ENCODE results near the gene KCNK3. TPM values are rescaled to one million over a fixed set of nuclear protein-coding genes. Genes with fewer than 3 reads are reported as not detected.
A peak's percentile ranks its signal among the peaks of the same experiment; 100 is the strongest.

KCNK3 gene
- total RNA-seq, 1 experiment from 2014 or later = 0.09 TPM

DNA sequence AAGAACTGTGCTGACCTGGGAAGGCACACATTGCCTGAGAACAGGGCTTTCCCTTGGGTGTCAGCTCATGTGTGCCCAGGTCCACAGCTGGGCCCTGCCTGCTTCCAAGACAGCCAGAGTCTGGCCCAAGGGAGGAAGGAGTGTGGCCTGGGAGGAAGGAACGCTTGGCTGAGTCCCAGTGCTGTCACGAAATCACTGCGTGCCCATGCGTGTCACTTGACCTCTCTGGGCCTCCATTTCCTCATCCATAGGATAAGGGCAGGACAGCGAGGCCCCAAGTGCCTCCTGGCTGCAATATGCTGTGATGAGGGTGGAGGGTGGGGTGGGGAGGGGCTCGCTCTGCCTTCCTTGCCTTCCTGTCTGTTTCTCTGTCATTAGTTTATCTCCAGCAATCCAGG lies 642 bp upstream of the KCNK3 start:
- Histone ChIP-seq H3K14ac (ENCODE audit: insufficient read depth, low read length) (no peak overlapping the region), H2BK120ac (ENCODE audit: low read depth, low read length, poor library complexity, severe bottlenecking) (no peak overlapping the region), H2BK5ac (ENCODE audit: insufficient read length, low read length) (no peak overlapping the region), H4K20me1 (ENCODE audit: control insufficient read depth, insufficient read depth, insufficient read length) (no peaks in the 10 kb centered on the region), H3K27me3 (ENCODE audit: insufficient read depth, low read length) (peaks cover 30% of the 10 kb centered on the region; the same call in 1 of the 2 replicates), H2BK20ac (ENCODE audit: low read depth, low read length, poor library complexity, severe bottlenecking) (no peak overlapping the region), H3K18ac (ENCODE audit: insufficient read length, low read depth, low read length) (no peak overlapping the region), H3K23me2 (ENCODE audit: insufficient read length, low read depth, low read length, poor library complexity, severe bottlenecking) (peaks cover 8% of the 10 kb centered on the region), H2BK15ac (ENCODE audit: low read depth, low read length) (no peak overlapping the region), H3K27ac (ENCODE audit: insufficient read length, low read depth, low read length) (no peak overlapping the region), H3K4ac (ENCODE audit: low read depth, low read length) (no peak overlapping the region), H3K56ac (ENCODE audit: insufficient read length, low read depth, low read length) (no peak overlapping the region), H2BK12ac (ENCODE audit: insufficient read length, low read depth, low read length) (no peak overlapping the region), H2AFZ (ENCODE audit: low read length) (no peak overlapping the region), H3K79me2 (ENCODE audit: insufficient read depth, low read length) (no peaks in the 10 kb centered on the region), H3K4me2 (ENCODE audit: insufficient read depth, insufficient read length, low read length) (peak overlapping the region; percentile 65), H3K4me1 (ENCODE audit: insufficient read depth, low read length) (no peaks in the 10 kb centered on the region), H2AK5ac (ENCODE audit: insufficient read length, low read length) (no peak overlapping the region), H3K23ac (ENCODE audit: insufficient read length, low read depth, low read length) (no peak overlapping the region), H3K9me3 (ENCODE audit: control insufficient read depth, low read depth, low read length) (no peaks in the 10 kb centered on the region), H4K5ac (ENCODE audit: insufficient read length, low read depth, low read length) (no peak overlapping the region), H3T11ph (ENCODE audit: low read length) (no peak overlapping the region), H4K8ac (replicated peaks; ENCODE audit: insufficient read length, low read depth, low read length) (no peak overlapping the region), H4K91ac (ENCODE audit: insufficient read length, low read depth, low read length) (no peak overlapping the region), H3K9ac (ENCODE audit: extremely low read depth, insufficient read length, low read length) (no peak overlapping the region), H3K79me1 (ENCODE audit: insufficient read depth, low read depth, low read length, poor library complexity, severe bottlenecking) (no peaks in the 10 kb centered on the region)
- Mint-ChIP-seq H3K4me3 (peak overlapping the region; percentile 51 to 78), H3K9me3 (peaks cover 0 to 3% of the 10 kb centered on the region in 2 experiments; a peak in 1 of 5 replicates), H3K27ac (no peak overlapping the region), H3K27me3 (ENCODE audit: low read depth) (peaks cover 93% of the 10 kb centered on the region), H3K4me1 (peaks cover 24 to 27% of the 10 kb centered on the region in 2 experiments), H3K36me3 (ENCODE audit: insufficient read depth in 1 of 3, low read depth in 3 of 3) (no peaks in the 10 kb centered on the region; a peak in 1 of 7 replicates)
- TF ChIP-seq, protein P1, sequence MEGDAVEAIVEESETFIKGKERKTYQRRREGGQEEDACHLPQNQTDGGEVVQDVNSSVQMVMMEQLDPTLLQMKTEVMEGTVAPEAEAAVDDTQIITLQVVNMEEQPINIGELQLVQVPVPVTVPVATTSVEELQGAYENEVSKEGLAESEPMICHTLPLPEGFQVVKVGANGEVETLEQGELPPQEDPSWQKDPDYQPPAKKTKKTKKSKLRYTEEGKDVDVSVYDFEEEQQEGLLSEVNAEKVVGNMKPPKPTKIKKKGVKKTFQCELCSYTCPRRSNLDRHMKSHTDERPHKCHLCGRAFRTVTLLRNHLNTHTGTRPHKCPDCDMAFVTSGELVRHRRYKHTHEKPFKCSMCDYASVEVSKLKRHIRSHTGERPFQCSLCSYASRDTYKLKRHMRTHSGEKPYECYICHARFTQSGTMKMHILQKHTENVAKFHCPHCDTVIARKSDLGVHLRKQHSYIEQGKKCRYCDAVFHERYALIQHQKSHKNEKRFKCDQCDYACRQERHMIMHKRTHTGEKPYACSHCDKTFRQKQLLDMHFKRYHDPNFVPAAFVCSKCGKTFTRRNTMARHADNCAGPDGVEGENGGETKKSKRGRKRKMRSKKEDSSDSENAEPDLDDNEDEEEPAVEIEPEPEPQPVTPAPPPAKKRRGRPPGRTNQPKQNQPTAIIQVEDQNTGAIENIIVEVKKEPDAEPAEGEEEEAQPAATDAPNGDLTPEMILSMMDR (conservative IDR thresholded peaks at IDR 0.05) = no peak
- no CpG with 5 or more reads among the region's 6 CpGs for WGBS (ENCODE audit: extremely low coverage, insufficient read length, low lambda C conversion rate)
- DNase-seq = no peak

Measured in H9 (cell line).